Adrenal gland (tissue), 5 donors: ENCODE results near the gene TSHR.

Source experiments
- CTCF ChIP-seq, 6 experiments: fragments of 450-650 bp in 4 of 6; fragments of 200-600 bp in 2 of 6; sonication (generic) in 1 of 6; IDR thresholded peaks; 1 replicate in 5 of 6; 2 replicates in 1 of 6; pipeline versions ENCODE4 v1.5.1 to v1.8.0; 2016 to 2021; ENCODE audit warnings: antibody characterized with exemption in 6 of 6, mild to moderate bottlenecking in 2 of 6, moderate library complexity in 1 of 6
- POLR2A ChIP-seq, 2 donors: fragments of 450-650 bp; IDR thresholded peaks; one replicate each; pipeline ENCODE4 v1.6.1; 2017; ENCODE audit warnings: antibody characterized with exemption in 2 of 2, mild to moderate bottlenecking in 2 of 2, moderate library complexity in 1 of 2
- donor health status: DM: no; HTN: no; CAD: no.

- TF ChIP-seq CTCF (IDR thresholded peaks at IDR 0.05), result no peak
- TF ChIP-seq POLR2A (IDR thresholded peaks at IDR 0.05), result no peak
These were observed 206.3 kb downstream of the TSHR start for GRCh38 chr14:81161749-81162148.
